HepG2 (cell line): ENCODE results near the gene EPHA6. TPM values are rescaled to one million over a fixed set of nuclear protein-coding genes. Genes with fewer than 3 reads are reported as not detected.

Experiments
- ATAC-seq: fragments of 200-7000 bp; cut with Tn5 transposase; 3 replicates; pipeline ENCODE4 v1.9.1; 2020; ENCODE audit warnings: mild to moderate bottlenecking, moderate library complexity
- BruUV-seq: library from RNA; stranded (reverse); fragments of 400-500 nt; replicated peaks from 2 replicates; lab custom pipeline; 2021; lab: Mats Ljungman, UMichigan
- CTCF ChIA-PET: fragments of 300-600 bp; formaldehyde crosslinking; extraction: SDS; loops from one replicate; lab custom pipeline; 2021; ENCODE audit warnings: low total read pairs, inconsistent platforms, low intra/inter-chr PET ratio; lab: Yijun Ruan, JAX
- POLR2A ChIA-PET: fragments of 350-600 bp; sonication (Branson Sonifier 250); formaldehyde crosslinking; loops from one replicate; lab custom pipeline; 2020; ENCODE audit warnings: antibody characterized with exemption, inconsistent platforms; lab: Yijun Ruan, JAX
- DNase-seq: peaks from one replicate; pipeline ENCODE4 v3.0.0-alpha.2; 2015; ENCODE audit warnings: low spot score
- FAIRE-seq: peaks from 3 replicates; lab custom pipeline; 2011; peaks lifted over from hg19 to GRCh38; lab: Jason Lieb, UNC
- H2AFZ ChIP-seq: one replicate; pipeline ENCODE4 v1.6.1; 2011; ENCODE audit warnings: low read length, inconsistent platforms
- H3K27ac ChIP-seq: fragments of 300-600 bp; 3 replicates; pipeline ENCODE4 v1.8.0; 2011; ENCODE audit warnings: mixed run types, mild to moderate bottlenecking, mixed read lengths, low read length, inconsistent platforms; ENCODE audit not compliant: insufficient read depth; ENCODE audit errors: extremely low read length
- H3K27me3 ChIP-seq, 2 experiments: fragments of 200-600 bp in 1 of 2; 2 replicates in 1 of 2; 3 replicates in 1 of 2; pipeline versions ENCODE4 v1.6.0 to v1.8.0; 2011; ENCODE audit warnings: low read length in 2 of 2, mild to moderate bottlenecking in 2 of 2, moderate library complexity in 2 of 2, inconsistent platforms in 1 of 2; ENCODE audit not compliant: insufficient read depth in 2 of 2, control insufficient read depth in 1 of 2
- H3K36me3 ChIP-seq, 2 experiments: fragments of 200-600 bp in 1 of 2; replicated peaks in 1 of 2; 2 replicates in 1 of 2; 3 replicates in 1 of 2; pipeline versions ENCODE4 v1.5.1 to v1.8.0; 2011; ENCODE audit warnings: low read length in 2 of 2, inconsistent platforms in 1 of 2; ENCODE audit not compliant: insufficient read depth in 2 of 2, control insufficient read depth in 1 of 2
- H3K4me1 ChIP-seq: 2 replicates; pipeline ENCODE4 v1.5.1; 2012; ENCODE audit warnings: low read length, inconsistent platforms; ENCODE audit not compliant: insufficient read depth
- H3K4me2 ChIP-seq: 2 replicates; pipeline ENCODE4 v1.6.0; 2011; ENCODE audit warnings: low read depth, low read length, inconsistent platforms
- H3K4me3 ChIP-seq, 3 experiments: fragments of 200-600 bp in 1 of 3; sonication (generic), shearing (Covaris generic) in 1 of 3; replicated peaks in 1 of 3; 2 replicates each; pipeline ENCODE4 v1.5.1; 2011 to 2016; ENCODE audit warnings: low read length in 3 of 3, inconsistent platforms in 2 of 3, low read depth in 2 of 3, mild to moderate bottlenecking in 2 of 3, control low read depth in 1 of 3, mixed read lengths in 1 of 3; ENCODE audit not compliant: insufficient read depth in 1 of 3
- H3K79me2 ChIP-seq: one replicate; pipeline ENCODE4 v1.6.1; 2011; ENCODE audit warnings: low read length, inconsistent platforms; ENCODE audit not compliant: insufficient read depth
- H3K9ac ChIP-seq: 2 replicates; pipeline ENCODE4 v1.6.0; 2011; ENCODE audit warnings: mild to moderate bottlenecking, low read depth, low read length, inconsistent platforms; ENCODE audit not compliant: insufficient read depth
- H3K9me3 ChIP-seq: 2 replicates; pipeline ENCODE4 v1.5.1; 2012; ENCODE audit warnings: mild to moderate bottlenecking, low read length
- H4K20me1 ChIP-seq: 2 replicates; pipeline ENCODE4 v1.6.0; 2011; ENCODE audit warnings: inconsistent platforms, mild to moderate bottlenecking, low read length, moderate library complexity; ENCODE audit not compliant: insufficient read depth
- ATF3 ChIP-seq: sonication (generic); formaldehyde crosslinking; IDR thresholded peaks from 2 replicates; pipeline ENCODE4 v1.4.0; 2020; ENCODE audit warnings: missing genetic modification reagents
- ETS1 ChIP-seq: sonication (generic); formaldehyde crosslinking; IDR thresholded peaks from 2 replicates; pipeline ENCODE4 v1.4.0; 2020; ENCODE audit warnings: missing genetic modification reagents
- GATAD2A ChIP-seq: IDR thresholded peaks from 2 replicates; pipeline ENCODE4 v1.6.1; 2016
- ISL2 ChIP-seq: sonication (generic); formaldehyde crosslinking; IDR thresholded peaks from 2 replicates; pipeline ENCODE4 v1.5.0; 2020; ENCODE audit warnings: missing genetic modification reagents
- JDP2 ChIP-seq: sonication (generic); formaldehyde crosslinking; IDR thresholded peaks from 2 replicates; pipeline ENCODE4 v1.8.1; 2022; ENCODE audit warnings: missing genetic modification reagents, borderline replicate concordance
- KDM5B ChIP-seq: sonication (generic); formaldehyde crosslinking; IDR thresholded peaks from 2 replicates; pipeline ENCODE4 v1.4.0; 2020; ENCODE audit warnings: missing genetic modification reagents, mild to moderate bottlenecking, borderline replicate concordance
- MIER2 ChIP-seq: IDR thresholded peaks from 2 replicates; pipeline ENCODE4 v1.6.1; 2016; ENCODE audit warnings: missing biosample characterization, missing genetic modification reagents
- PTBP1 ChIP-seq: fragments of 200-400 bp; formaldehyde crosslinking; IDR thresholded peaks from 2 replicates; pipeline ENCODE4 v1.6.1; 2018; ENCODE audit warnings: low read length, low read depth; ENCODE audit not compliant: poor library complexity, severe bottlenecking
- RARA ChIP-seq: IDR thresholded peaks from 2 replicates; pipeline ENCODE4 v1.6.1; 2016; ENCODE audit warnings: missing genetic modification reagents, missing compliant biosample characterization
- SRY ChIP-seq: sonication (generic); formaldehyde crosslinking; IDR thresholded peaks from 2 replicates; pipeline ENCODE4 v1.8.0; 2022; ENCODE audit warnings: mild to moderate bottlenecking, missing genetic modification reagents
- THAP9 ChIP-seq: sonication (generic); formaldehyde crosslinking; IDR thresholded peaks from 2 replicates; pipeline ENCODE4; 2020; ENCODE audit warnings: missing genetic modification reagents, mild to moderate bottlenecking, borderline replicate concordance
- XBP1 ChIP-seq: sonication (generic); formaldehyde crosslinking; IDR thresholded peaks from 2 replicates; pipeline ENCODE4 v1.5.0; 2020; ENCODE audit warnings: missing genetic modification reagents
- ZNF333 ChIP-seq: sonication (generic); formaldehyde crosslinking; IDR thresholded peaks from 2 replicates; pipeline ENCODE4 v1.4.0; 2020; ENCODE audit warnings: mild to moderate bottlenecking, missing genetic modification reagents, borderline replicate concordance
- ZNF382 ChIP-seq: sonication (generic); formaldehyde crosslinking; IDR thresholded peaks from 2 replicates; pipeline ENCODE4 v1.5.0; 2020; ENCODE audit warnings: missing genetic modification reagents, mild to moderate bottlenecking, borderline replicate concordance
- ZNF543 ChIP-seq: sonication (generic); formaldehyde crosslinking; IDR thresholded peaks from 2 replicates; pipeline ENCODE4 v1.4.0; 2020; ENCODE audit warnings: mild to moderate bottlenecking, missing genetic modification reagents
- ZNF598 ChIP-seq: sonication (generic); formaldehyde crosslinking; IDR thresholded peaks from 2 replicates; pipeline ENCODE4 v1.5.1; 2020; ENCODE audit warnings: mild to moderate bottlenecking, missing genetic modification reagents, borderline replicate concordance
- ZNF878 ChIP-seq: sonication (generic); formaldehyde crosslinking; IDR thresholded peaks from 2 replicates; pipeline ENCODE4 v1.8.1; 2023; ENCODE audit warnings: mild to moderate bottlenecking, missing genetic modification reagents, moderate library complexity
- WGBS: methylation state at CpG from one replicate; pipeline ENCODE4 v1.1.6; 2017; ENCODE audit warnings: low lambda C conversion rate; 5-methylcytosine and 5-hydroxymethylcytosine counted together
- in situ Hi-C: cut with HindIII; loops from 2 replicates; pipeline ENCODE4 v1.10.0; 2017; ENCODE audit warnings: low pct_unique_long_range_greater_than_20kb; ENCODE audit not compliant: extremely low pct_ligation_motif_present
- intact Hi-C: fragments of 100-400 bp; cut with micrococcal nuclease; formaldehyde crosslinking; loops from one replicate; pipeline ENCODE4 v1.10.0; 2022; ENCODE audit not compliant: unreplicated experiment
- polyA plus RNA-seq, 8 experiments: library from polyadenylated mRNA; depleted of rRNA in 3 of 8; stranded (reverse) in 7 of 8; unstranded in 1 of 8; fragments of >200 nt; fragmentation: Illumina TruSeq in 4 of 8; extraction: Trizol in 4 of 8; gene quantifications; 2 replicates each; pipeline versions ENCODE4 v1.2.1 to v1.2.3, GENCODE V29; 2011 to 2016; ENCODE audit warnings: low read depth in 4 of 8, missing spikeins in 1 of 8, mixed read lengths in 1 of 8; ENCODE audit not compliant: insufficient read depth in 1 of 8
- total RNA-seq, 5 experiments: library from RNA; depleted of rRNA; stranded (reverse); fragments of >200 nt; fragmentation: Illumina TruSeq; extraction: Trizol; gene quantifications; 2 replicates each; pipeline ENCODE4 v1.2.3, GENCODE V29; 2016; ENCODE audit warnings: low read depth in 1 of 5
- TF ChIP-seq, protein P1 (sequence below): sonication (generic); formaldehyde crosslinking; IDR thresholded peaks from 2 replicates; pipeline ENCODE4 v1.8.1; 2023; ENCODE audit warnings: mild to moderate bottlenecking, missing genetic modification reagents
- TF ChIP-seq, protein P2 (sequence below): sonication (generic); formaldehyde crosslinking; IDR thresholded peaks from 2 replicates; pipeline ENCODE4 v1.5.0; 2020; ENCODE audit warnings: mild to moderate bottlenecking, low read depth, missing genetic modification reagents, borderline replicate concordance

Gene EPHA6
- total and polyA plus RNA-seq, 2 of the 13 experiments (the other 11 are each of a cell fraction or from before 2014, with no cell fraction given): not detected

- Histone ChIP-seq H3K79me2 (no peaks in the 10 kb centered on the region), H3K9me3 (no peaks in the 10 kb centered on the region), H4K20me1 (no peaks in the 10 kb centered on the region), H3K4me1 (no peaks in the 10 kb centered on the region), H3K36me3 (no peaks in the 10 kb centered on the region), H3K4me3 (no peak overlapping the region), H3K27ac (no peak overlapping the region), H3K4me2 (no peak overlapping the region), H3K9ac (no peak overlapping the region), H2AFZ (no peak overlapping the region), H3K27me3 (no peaks in the 10 kb centered on the region)
- POLR2A ChIA-PET: no interaction called here
- CTCF ChIA-PET: no interaction called here
- WGBS: 3% methylated on average over 5 of the region's 5 CpGs
- TF ChIP-seq RARA (CRISPR knock-in tag) (no peak), ZNF382 (no peak), ETS1 (CRISPR knock-in tag) (no peak), SRY (CRISPR knock-in tag) (no peak), KDM5B (CRISPR knock-in tag) (no peak), ATF3 (CRISPR knock-in tag) (no peak), ZNF878 (CRISPR knock-in tag) (no peak), GATAD2A (CRISPR knock-in tag) (no peak), XBP1 (CRISPR knock-in tag) (no peak), ZNF598 (no peak), ZNF333 (CRISPR knock-in tag) (no peak), MIER2 (CRISPR knock-in tag) (no peak), THAP9 (CRISPR knock-in tag) (no peak), ZNF543 (CRISPR knock-in tag) (no peak), ISL2 (CRISPR knock-in tag) (no peak), PTBP1 (no peak), JDP2 (CRISPR knock-in tag) (no peak)
- TF ChIP-seq, protein P1, sequence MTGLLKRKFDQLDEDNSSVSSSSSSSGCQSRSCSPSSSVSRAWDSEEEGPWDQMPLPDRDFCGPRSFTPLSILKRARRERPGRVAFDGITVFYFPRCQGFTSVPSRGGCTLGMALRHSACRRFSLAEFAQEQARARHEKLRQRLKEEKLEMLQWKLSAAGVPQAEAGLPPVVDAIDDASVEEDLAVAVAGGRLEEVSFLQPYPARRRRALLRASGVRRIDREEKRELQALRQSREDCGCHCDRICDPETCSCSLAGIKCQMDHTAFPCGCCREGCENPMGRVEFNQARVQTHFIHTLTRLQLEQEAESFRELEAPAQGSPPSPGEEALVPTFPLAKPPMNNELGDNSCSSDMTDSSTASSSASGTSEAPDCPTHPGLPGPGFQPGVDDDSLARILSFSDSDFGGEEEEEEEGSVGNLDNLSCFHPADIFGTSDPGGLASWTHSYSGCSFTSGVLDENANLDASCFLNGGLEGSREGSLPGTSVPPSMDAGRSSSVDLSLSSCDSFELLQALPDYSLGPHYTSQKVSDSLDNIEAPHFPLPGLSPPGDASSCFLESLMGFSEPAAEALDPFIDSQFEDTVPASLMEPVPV: no peak
- TF ChIP-seq, protein P2, sequence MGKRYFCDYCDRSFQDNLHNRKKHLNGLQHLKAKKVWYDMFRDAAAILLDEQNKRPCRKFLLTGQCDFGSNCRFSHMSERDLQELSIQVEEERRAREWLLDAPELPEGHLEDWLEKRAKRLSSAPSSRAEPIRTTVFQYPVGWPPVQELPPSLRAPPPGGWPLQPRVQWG (CRISPR knock-in tag): no peak
- DNase-seq (no peak), FAIRE-seq (no peak), ATAC-seq (no peak)
- intact Hi-C loops (no loop called here), in situ Hi-C loops (no loop called here)
- BruUV-seq: no TSS peak
These were observed 847.9 kb downstream of the EPHA6 start for GRCh38 chr3:97662264-97662663.
